ENCODE measurements around the gene NCMAP. TPM values are rescaled to one million over a fixed set of nuclear protein-coding genes. Genes with fewer than 3 reads are reported as not detected.
"Not testable (repeated sequence)": the region's sequence is repeated elsewhere in the genome, so short reads cannot be mapped to it uniquely, and the experiment has no call there.

NCMAP gene
- total RNA-seq, 2 experiments from 2014 or later = 0.99 to 1.1 TPM

DNA sequence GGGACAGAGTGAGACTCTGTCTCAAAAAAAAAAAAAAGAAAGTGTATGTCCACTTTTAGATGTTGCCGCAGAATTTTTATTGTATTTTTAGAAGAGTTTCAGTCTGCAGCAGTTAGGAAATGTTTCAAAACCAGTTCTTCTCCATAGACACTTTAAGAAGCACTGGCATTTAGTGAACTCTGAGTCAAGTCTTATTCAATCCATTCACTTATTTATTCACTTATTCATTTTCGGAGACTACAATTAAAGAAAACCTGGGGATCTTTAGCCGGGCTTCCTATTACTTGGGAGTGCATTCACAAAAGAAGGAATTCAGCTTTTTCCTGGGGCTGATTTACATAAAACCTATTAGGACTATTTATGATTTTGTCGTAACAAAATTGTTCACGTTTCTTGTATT lies 40.9 kb upstream of the NCMAP start:
- no peak overlapping the region for H3K27ac ChIP-seq (ENCODE audit: low read depth, low read length, poor library complexity, severe bottlenecking)
- ChIA-PET POLR2A (interaction anchor here (0.6 to 4.4 kb wide), 7 partner anchors 9 to 1259 kb away, joined by 3 to 29 read pairs (median 3); no protein-coding TSS in a partner anchor), CTCF (ENCODE audit: unreplicated experiment) (no interaction called here)
- no peaks in the 10 kb centered on the region for H4K20me1 ChIP-seq (ENCODE audit: insufficient read depth, low read length)
- H3K4me1 ChIP-seq (ENCODE audit: insufficient read depth, low read length, poor library complexity, severe bottlenecking) = peaks cover 8% of the 10 kb centered on the region
- no peak overlapping the region for H3K4me3 ChIP-seq (ENCODE audit: low read depth, low read length, poor library complexity, severe bottlenecking)
- BruUV-seq (replicated peaks) = no TSS peak
- H3K79me2 ChIP-seq (ENCODE audit: insufficient read depth, low read depth, low read length) = no peaks in the 10 kb centered on the region
- H2AFZ ChIP-seq (ENCODE audit: low read length) = no peak overlapping the region
- H3K36me3 ChIP-seq (ENCODE audit: insufficient read depth, low read length) = peaks cover 26% of the 10 kb centered on the region
- DNase-seq (ENCODE audit: low spot score) = no peak
- TF ChIP-seq EZH2phosphoT487 (IDR thresholded peaks at IDR 0.05; ENCODE audit: borderline replicate concordance, low read depth, low read length) = no peak
- TF ChIP-seq, protein P1, sequence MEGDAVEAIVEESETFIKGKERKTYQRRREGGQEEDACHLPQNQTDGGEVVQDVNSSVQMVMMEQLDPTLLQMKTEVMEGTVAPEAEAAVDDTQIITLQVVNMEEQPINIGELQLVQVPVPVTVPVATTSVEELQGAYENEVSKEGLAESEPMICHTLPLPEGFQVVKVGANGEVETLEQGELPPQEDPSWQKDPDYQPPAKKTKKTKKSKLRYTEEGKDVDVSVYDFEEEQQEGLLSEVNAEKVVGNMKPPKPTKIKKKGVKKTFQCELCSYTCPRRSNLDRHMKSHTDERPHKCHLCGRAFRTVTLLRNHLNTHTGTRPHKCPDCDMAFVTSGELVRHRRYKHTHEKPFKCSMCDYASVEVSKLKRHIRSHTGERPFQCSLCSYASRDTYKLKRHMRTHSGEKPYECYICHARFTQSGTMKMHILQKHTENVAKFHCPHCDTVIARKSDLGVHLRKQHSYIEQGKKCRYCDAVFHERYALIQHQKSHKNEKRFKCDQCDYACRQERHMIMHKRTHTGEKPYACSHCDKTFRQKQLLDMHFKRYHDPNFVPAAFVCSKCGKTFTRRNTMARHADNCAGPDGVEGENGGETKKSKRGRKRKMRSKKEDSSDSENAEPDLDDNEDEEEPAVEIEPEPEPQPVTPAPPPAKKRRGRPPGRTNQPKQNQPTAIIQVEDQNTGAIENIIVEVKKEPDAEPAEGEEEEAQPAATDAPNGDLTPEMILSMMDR (conservative IDR thresholded peaks at IDR 0.05; ENCODE audit: low read length) = no peak
- H3K9me3 ChIP-seq (ENCODE audit: low read length) = no peaks in the 10 kb centered on the region
- no peak overlapping the region for H3K4me2 ChIP-seq (ENCODE audit: low read length)
- intact Hi-C loops (cut with micrococcal nuclease; ENCODE audit: unreplicated experiment) = no loop called here
- no peaks in the 10 kb centered on the region for H3K9me2 ChIP-seq (ENCODE audit: insufficient read depth, low read length)

DNA sequence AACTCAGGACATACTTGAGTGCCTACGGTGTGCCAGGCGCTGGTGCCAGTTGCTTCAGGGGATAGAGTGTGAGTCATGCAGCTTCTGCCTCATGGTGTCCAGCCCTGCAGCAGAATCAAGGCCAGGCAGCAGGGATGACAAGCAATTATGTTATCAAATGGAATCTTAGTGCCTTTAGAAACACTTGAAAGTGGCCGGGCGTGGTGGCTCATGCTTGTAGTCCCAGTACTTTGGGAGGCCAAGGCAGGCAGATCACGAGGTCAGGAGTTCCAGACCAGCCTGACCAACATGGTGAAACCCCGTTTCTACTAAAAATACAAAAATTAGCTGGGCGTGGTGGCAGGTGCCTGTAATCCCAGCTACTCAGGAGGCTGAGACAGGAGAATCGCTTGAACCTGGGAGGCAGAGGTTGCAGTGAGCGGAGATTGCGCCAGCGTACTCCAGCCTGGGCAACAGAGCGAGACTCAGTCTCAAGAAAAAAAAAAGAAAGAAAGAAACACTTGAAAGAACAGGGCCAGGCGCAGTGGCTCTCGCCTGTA lies 40.1 kb upstream of the NCMAP start:
- BruUV-seq (replicated peaks); DNase-seq (ENCODE audit: low spot score); H3K9me2 ChIP-seq (ENCODE audit: insufficient read depth, low read length); intact Hi-C loops (cut with micrococcal nuclease; ENCODE audit: unreplicated experiment); H4K20me1 ChIP-seq (ENCODE audit: insufficient read depth, low read length); H3K27ac ChIP-seq (ENCODE audit: low read depth, low read length, poor library complexity, severe bottlenecking); H3K4me3 ChIP-seq (ENCODE audit: low read depth, low read length, poor library complexity, severe bottlenecking); H3K4me2 ChIP-seq (ENCODE audit: low read length); H2AFZ ChIP-seq (ENCODE audit: low read length); H3K9me3 ChIP-seq (ENCODE audit: low read length); H3K79me2 ChIP-seq (ENCODE audit: insufficient read depth, low read depth, low read length); H3K4me1 ChIP-seq (ENCODE audit: insufficient read depth, low read length, poor library complexity, severe bottlenecking): not testable (repeated sequence)
- POLR2A ChIA-PET = interaction anchor here (0.7 to 4.4 kb wide), 5 partner anchors 9 to 582 kb away, joined by 3 to 29 read pairs (median 3); no protein-coding TSS in a partner anchor
- H3K36me3 ChIP-seq (ENCODE audit: insufficient read depth, low read length) = peaks cover 31% of the 10 kb centered on the region
- CTCF ChIA-PET (ENCODE audit: unreplicated experiment) = interaction anchor here (0.6 kb wide), 1 partner anchor 147 kb away, joined by 5 read pairs; no protein-coding TSS in a partner anchor

DNA sequence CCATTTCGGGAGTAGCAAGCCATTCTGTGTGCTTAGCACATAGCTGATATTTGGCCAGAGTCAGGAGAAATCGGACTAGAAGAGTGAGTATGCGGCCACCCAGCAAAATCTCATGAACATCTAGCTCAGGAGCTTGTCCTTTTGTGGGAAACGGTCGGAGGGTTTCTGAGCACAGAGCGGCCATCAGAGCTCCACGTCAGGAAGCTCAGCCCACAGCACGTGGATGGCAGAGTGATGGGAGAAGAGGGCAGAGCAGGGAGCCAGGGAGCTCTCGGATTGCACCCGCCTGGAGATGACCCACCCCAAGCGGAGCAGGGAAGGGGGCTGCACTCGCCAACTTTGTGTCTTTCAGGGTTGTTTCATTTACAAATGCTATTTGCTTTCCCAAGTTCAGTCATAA lies 39.4 kb upstream of the NCMAP start:
- no peak overlapping the region for H3K4me3 ChIP-seq (ENCODE audit: low read depth, low read length, poor library complexity, severe bottlenecking)
- no peaks in the 10 kb centered on the region for H4K20me1 ChIP-seq (ENCODE audit: insufficient read depth, low read length)
- H3K27ac ChIP-seq (ENCODE audit: low read depth, low read length, poor library complexity, severe bottlenecking) = no peak overlapping the region
- no peak for DNase-seq (ENCODE audit: low spot score)
- peaks cover 39% of the 10 kb centered on the region for H3K36me3 ChIP-seq (ENCODE audit: insufficient read depth, low read length)
- H2AFZ ChIP-seq (ENCODE audit: low read length) = no peak overlapping the region
- CTCF ChIA-PET (ENCODE audit: unreplicated experiment) = interaction anchor here (1.0 kb wide), 1 partner anchor 31 kb away, joined by 3 read pairs; no protein-coding TSS in a partner anchor
- intact Hi-C loops (cut with micrococcal nuclease; ENCODE audit: unreplicated experiment) = no loop called here
- H3K4me1 ChIP-seq (ENCODE audit: insufficient read depth, low read length, poor library complexity, severe bottlenecking) = peaks cover 16% of the 10 kb centered on the region
- POLR2A ChIA-PET = interaction anchor here (2.6 to 4.4 kb wide), 2 partner anchors 10 to 19 kb away, joined by 8 to 29 read pairs; no protein-coding TSS in a partner anchor
- H3K9me2 ChIP-seq (ENCODE audit: insufficient read depth, low read length) = no peaks in the 10 kb centered on the region
- H3K4me2 ChIP-seq (ENCODE audit: low read length) = no peak overlapping the region
- no TSS peak for BruUV-seq (replicated peaks)
- peaks cover 5% of the 10 kb centered on the region; the same call in 1 of the 2 replicates for H3K79me2 ChIP-seq (ENCODE audit: insufficient read depth, low read depth, low read length)
- H3K9me3 ChIP-seq (ENCODE audit: low read length) = no peaks in the 10 kb centered on the region
- TF ChIP-seq, protein P1 (conservative IDR thresholded peaks at IDR 0.05; ENCODE audit: low read length) = no peak
- no peak for TF ChIP-seq EZH2phosphoT487 (IDR thresholded peaks at IDR 0.05; ENCODE audit: borderline replicate concordance, low read depth, low read length)

Data from OCI-LY7 (cell line).